H1 (cell line): Measurements from ENCODE around the gene ARHGAP32. TPM values are rescaled to one million over a fixed set of nuclear protein-coding genes. Genes with fewer than 3 reads are reported as not detected.

Experiments used
- CTCF ChIA-PET: fragments of 300-600 bp; sonication (Branson Sonifier 250); formaldehyde crosslinking; loops from one replicate; lab custom pipeline; 2021; ENCODE audit not compliant: partially characterized antibody; lab: Charles Lee
- POLR2A ChIA-PET: fragments of 300-600 bp; sonication (Branson Sonifier 250); formaldehyde crosslinking; loops from one replicate; lab custom pipeline; 2021; ENCODE audit warnings: inconsistent platforms; ENCODE audit not compliant: partially characterized antibody; lab: Charles Lee
- DNase-seq, 2 experiments: peaks; one replicate each; pipeline versions ENCODE4 v3.0.0 to v3.0.0-alpha.2; 2010 to 2022; ENCODE audit warnings: low spot score in 2 of 2, low read depth in 1 of 2, mixed read lengths in 1 of 2
- FAIRE-seq: peaks from 2 replicates; lab custom pipeline; 2011; peaks lifted over from hg19 to GRCh38; lab: Jason Lieb, UNC
- H2AFZ ChIP-seq: 2 replicates; pipeline ENCODE4 v1.8.1; 2012; ENCODE audit warnings: low read length, inconsistent platforms
- H2AK5ac ChIP-seq: 2 replicates; pipeline ENCODE4 v1.6.1; 2013; ENCODE audit warnings: low read depth, low read length
- H2BK120ac ChIP-seq: replicated peaks from 2 replicates; pipeline ENCODE3; 2013; ENCODE audit warnings: low read depth, low read length, inconsistent platforms
- H2BK12ac ChIP-seq: 2 replicates; pipeline ENCODE4 v1.6.1; 2013; ENCODE audit warnings: low read depth, low read length
- H2BK15ac ChIP-seq: 2 replicates; pipeline ENCODE4 v1.6.1; 2013; ENCODE audit warnings: low read length
- H2BK20ac ChIP-seq: 2 replicates; pipeline ENCODE4 v1.6.1; 2013; ENCODE audit warnings: low read length
- H2BK5ac ChIP-seq: 2 replicates; pipeline ENCODE4 v1.6.1; 2013; ENCODE audit warnings: low read depth, low read length
- H3K14ac ChIP-seq: 2 replicates; pipeline ENCODE4 v1.6.1; 2013; ENCODE audit warnings: inconsistent platforms; ENCODE audit not compliant: insufficient read length
- H3K18ac ChIP-seq: 2 replicates; pipeline ENCODE4 v1.6.1; 2013; ENCODE audit warnings: low read length; ENCODE audit errors: extremely low read depth
- H3K23ac ChIP-seq: 2 replicates; pipeline ENCODE4 v1.6.1; 2013; ENCODE audit warnings: inconsistent platforms; ENCODE audit not compliant: insufficient read length
- H3K23me2 ChIP-seq: 2 replicates; pipeline ENCODE4 v1.6.1; 2013; ENCODE audit warnings: low read depth, low read length
- H3K27ac ChIP-seq: 2 replicates; pipeline ENCODE4 v1.6.1; 2011; ENCODE audit warnings: low read depth, low read length, inconsistent platforms
- H3K27me3 ChIP-seq, 4 experiments: replicated peaks in 1 of 4; 1 replicate in 1 of 4; 2 replicates in 3 of 4; pipeline versions ENCODE4 v1.6.1 to v1.8.1; 2011 to 2013; ENCODE audit warnings: low read length in 3 of 4, mild to moderate bottlenecking in 3 of 4, inconsistent platforms in 2 of 4, mixed read lengths in 2 of 4, moderate library complexity in 1 of 4; ENCODE audit not compliant: control insufficient read depth in 3 of 4, insufficient read depth in 3 of 4; ENCODE audit errors: extremely low read depth in 1 of 4
- H3K36me3 ChIP-seq, 4 experiments: 2 replicates each; pipeline versions ENCODE4 v1.6.1 to v1.8.1; 2011 to 2013; ENCODE audit warnings: mild to moderate bottlenecking in 4 of 4, low read length in 3 of 4, moderate library complexity in 2 of 4, control low read depth in 1 of 4, inconsistent platforms in 1 of 4; ENCODE audit not compliant: insufficient read depth in 4 of 4, control insufficient read depth in 2 of 4
- H3K4ac ChIP-seq: replicated peaks from 2 replicates; pipeline ENCODE3; 2013; ENCODE audit warnings: low read length, low read depth, mixed read lengths, inconsistent platforms; ENCODE audit not compliant: insufficient read length
- H3K4me1 ChIP-seq, 4 experiments: replicated peaks in 1 of 4; 1 replicate in 1 of 4; 2 replicates in 3 of 4; pipeline versions ENCODE4 v1.6.1 to v1.8.1; 2011 to 2013; ENCODE audit warnings: low read length in 3 of 4, inconsistent platforms in 2 of 4, mixed read lengths in 1 of 4; ENCODE audit not compliant: insufficient read depth in 4 of 4, control insufficient read depth in 3 of 4
- H3K4me2 ChIP-seq, 2 experiments: 2 replicates each; pipeline versions ENCODE4 v1.6.1 to v1.8.1; 2011 to 2013; ENCODE audit warnings: low read depth in 2 of 2, low read length in 2 of 2, control low read depth in 1 of 2, inconsistent platforms in 1 of 2, mild to moderate bottlenecking in 1 of 2; ENCODE audit not compliant: insufficient read depth in 1 of 2
- H3K4me3 ChIP-seq, 4 experiments: fragments of 200-600, 300-600 bp in 1 of 4; sonication (generic), shearing (Covaris generic), sonication (Bioruptor Twin) in 1 of 4; 2 replicates each; pipeline versions ENCODE4 v1.5.1 to v1.8.1; 2011 to 2016; ENCODE audit warnings: low read length in 4 of 4, low read depth in 3 of 4, control low read depth in 2 of 4, inconsistent platforms in 2 of 4, mild to moderate bottlenecking in 2 of 4, mixed read lengths in 1 of 4, moderate library complexity in 1 of 4; ENCODE audit not compliant: insufficient read depth in 2 of 4; ENCODE audit errors: extremely low read depth in 1 of 4
- H3K56ac ChIP-seq: replicated peaks from 2 replicates; pipeline ENCODE3; 2013; ENCODE audit warnings: low read depth, mild to moderate bottlenecking, mixed read lengths, low read length, inconsistent platforms; ENCODE audit not compliant: insufficient read length
- H3K79me1 ChIP-seq: 2 replicates; pipeline ENCODE4 v1.6.1; 2013; ENCODE audit warnings: low read depth, low read length, control low read depth
- H3K79me2 ChIP-seq, 2 experiments: 2 replicates each; pipeline versions ENCODE4 v1.6.1 to v1.8.1; 2012 to 2013; ENCODE audit warnings: low read length in 2 of 2, mild to moderate bottlenecking in 2 of 2, inconsistent platforms in 1 of 2; ENCODE audit not compliant: insufficient read depth in 2 of 2, control insufficient read depth in 1 of 2
- H3K9ac ChIP-seq, 4 experiments: replicated peaks in 1 of 4; 1 replicate in 1 of 4; 2 replicates in 3 of 4; pipeline versions ENCODE4 v1.6.1 to v1.8.1; 2011 to 2013; ENCODE audit warnings: low read depth in 3 of 4, low read length in 3 of 4, control low read depth in 2 of 4, mild to moderate bottlenecking in 2 of 4, moderate library complexity in 2 of 4, inconsistent platforms in 1 of 4; ENCODE audit errors: extremely low read depth in 1 of 4
- H3K9me3 ChIP-seq, 2 experiments: 2 replicates each; pipeline versions ENCODE4 v1.6.1 to v1.8.1; 2012 to 2013; ENCODE audit warnings: mild to moderate bottlenecking in 2 of 2, moderate library complexity in 2 of 2, control low read depth in 1 of 2, inconsistent platforms in 1 of 2, low read depth in 1 of 2, low read length in 1 of 2, mixed read lengths in 1 of 2; ENCODE audit not compliant: insufficient read depth in 2 of 2
- H4K20me1 ChIP-seq, 2 experiments: replicated peaks in 1 of 2; 2 replicates each; pipeline versions ENCODE3 to v1.8.1; 2011 to 2013; ENCODE audit warnings: inconsistent platforms in 2 of 2, low read length in 2 of 2, mild to moderate bottlenecking in 1 of 2; ENCODE audit not compliant: insufficient read depth in 2 of 2, control insufficient read depth in 1 of 2
- H4K5ac ChIP-seq: 2 replicates; pipeline ENCODE4 v1.6.1; 2013; ENCODE audit warnings: low read length, low read depth, mixed read lengths, inconsistent platforms; ENCODE audit not compliant: insufficient read length
- H4K8ac ChIP-seq: 2 replicates; pipeline ENCODE4 v1.8.0; 2013; ENCODE audit warnings: mild to moderate bottlenecking, moderate library complexity, low read length, inconsistent platforms; ENCODE audit not compliant: insufficient read depth; ENCODE audit errors: extremely low read depth
- H4K91ac ChIP-seq: replicated peaks from 2 replicates; pipeline ENCODE3; 2013; ENCODE audit warnings: low read length, mixed read lengths, inconsistent platforms; ENCODE audit not compliant: insufficient read length
- BRCA1 ChIP-seq: IDR thresholded peaks from 2 replicates; pipeline ENCODE4 v1.6.1; 2012; ENCODE audit warnings: low read depth, low read length, improper control_type of control experiment
- CREB1 ChIP-seq: IDR thresholded peaks from 2 replicates; pipeline ENCODE4 v1.6.1; 2012; ENCODE audit warnings: inconsistent platforms
- JUND ChIP-seq: IDR thresholded peaks from 2 replicates; pipeline ENCODE4 v1.6.1; 2011; ENCODE audit warnings: mild to moderate bottlenecking, improper control_type of control experiment, low read length
- KDM4A ChIP-seq: IDR thresholded peaks from one replicate; pipeline ENCODE4 v1.7.1; 2012; ENCODE audit warnings: low read depth, mild to moderate bottlenecking, moderate library complexity, low read length, inconsistent platforms; ENCODE audit not compliant: severe bottlenecking
- RFX5 ChIP-seq: IDR thresholded peaks from 2 replicates; pipeline ENCODE4 v1.6.1; 2011; ENCODE audit warnings: low read depth, low read length, improper control_type of control experiment, borderline replicate concordance
- SIRT6 ChIP-seq: IDR thresholded peaks from one replicate; pipeline ENCODE4 v1.7.1; 2012; ENCODE audit warnings: low read length, inconsistent platforms
- TAF7 ChIP-seq: optimal IDR thresholded peaks from 2 replicates; pipeline ENCODE3; 2011; ENCODE audit warnings: low read depth, mild to moderate bottlenecking, inconsistent platforms, low read length, moderate library complexity, borderline replicate concordance
- WGBS, 2 experiments: shearing (Covaris generic) in 1 of 2; methylation state at CpG; one replicate each; pipeline versions ENCODE4 v1.1.6 to v1.1.7; 2013 to 2015; ENCODE audit warnings: low lambda C conversion rate in 2 of 2, mixed read lengths in 2 of 2, inconsistent platforms in 1 of 2, low coverage in 1 of 2, missing lambda C conversion rate in 1 of 2; ENCODE audit not compliant: insufficient replicate concordance in 2 of 2, insufficient coverage in 1 of 2, insufficient read length in 1 of 2; ENCODE audit errors: extremely low coverage in 1 of 2, missing lambda C conversion rate in 1 of 2; 5-methylcytosine and 5-hydroxymethylcytosine counted together
- polyA plus RNA-seq, 7 experiments: library from polyadenylated mRNA; depleted of rRNA in 3 of 7; stranded (reverse) in 5 of 7; unstranded in 2 of 7; fragments of >200 nt in 5 of 7; fragments of 200-250 nt in 2 of 7; gene quantifications; 1 replicate in 5 of 7; 2 replicates in 1 of 7; 4 replicates in 1 of 7; pipeline versions ENCODE4 v1.2.1 to v1.2.3, GENCODE V29; 2011 to 2013; ENCODE audit warnings: missing spikeins in 2 of 7, mixed read lengths in 2 of 7
- total RNA-seq: library from RNA; stranded (reverse); fragmentation: NEBNext Ultra II Directional; extraction: Animal tissue kit (Norgen Biotek cat#: 25700); gene quantifications from 2 replicates; pipeline ENCODE4 v1.2.1, GENCODE V29; 2021

ARHGAP32 gene
- total and polyA plus RNA-seq, 2 of the 8 experiments (the other 6 are each of a cell fraction or from before 2014, with no cell fraction given) = 13.7 to 30.0 TPM

DNA sequence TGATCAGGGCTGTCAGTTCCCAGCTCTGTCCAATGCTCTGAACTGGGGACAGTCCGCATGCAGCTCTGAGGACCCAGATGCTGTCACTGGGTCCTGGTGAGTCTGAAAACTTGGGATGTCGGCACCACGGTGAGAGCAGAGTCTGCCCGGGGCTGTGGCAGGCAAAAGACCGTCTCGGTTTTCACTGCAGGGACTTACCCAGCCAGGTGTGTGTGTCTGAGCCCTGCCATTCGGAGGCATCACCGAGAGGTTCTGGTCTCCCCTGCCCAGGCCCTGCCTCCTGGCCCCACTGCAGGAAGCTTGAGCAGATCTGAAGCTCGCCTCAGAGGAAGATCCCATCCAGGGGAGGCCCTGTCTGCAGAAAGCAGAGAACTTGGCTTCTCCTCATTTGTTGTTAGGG lies 254.6 kb downstream of the ARHGAP32 start:
- H3K9me3 ChIP-seq = peaks cover 0 to 2% of the 10 kb centered on the region in 2 experiments; a peak in 1 of 4 replicates
- H4K20me1 ChIP-seq = no peaks in the 10 kb centered on the region
- FAIRE-seq (no peak), DNase-seq (no peak)
- H3K79me2 ChIP-seq = no peaks in the 10 kb centered on the region
- 0 out of 2 replicates have a peak overlapping the region, but pooled peaks have one; percentile 31 for H2BK5ac ChIP-seq
- H4K5ac ChIP-seq = no peak overlapping the region
- no peak overlapping the region for H3K56ac ChIP-seq
- H3K14ac ChIP-seq = no peak overlapping the region
- peaks cover 0 to 12% (median 9%) of the 10 kb centered on the region in 4 experiments; a peak in 6 of 7 replicates for H3K4me1 ChIP-seq
- H2BK120ac ChIP-seq = no peak overlapping the region
- ChIA-PET CTCF (interaction anchor here (0.8 to 14.7 kb wide), 9 partner anchors 9 to 56 kb away, joined by 3 to 243 read pairs (median 3); partner anchors contain the start of gene KCNJ5), POLR2A (no interaction called here)
- WGBS, 2 experiments = 79% methylated on average over 9 of the region's 9 CpGs; no CpG with 5 or more reads in 1 of the 2 experiments
- H3K4me3 ChIP-seq = no peak overlapping the region
- H2BK12ac ChIP-seq = peak overlapping the region; percentile 82
- H3K23me2 ChIP-seq = no peaks in the 10 kb centered on the region
- no peak overlapping the region for H4K91ac ChIP-seq
- no peak overlapping the region for H3K4me2 ChIP-seq
- no peak overlapping the region for H2AFZ ChIP-seq
- H2BK20ac ChIP-seq = 0 out of 2 replicates have a peak overlapping the region, but pooled peaks have one; percentile 21
- H3K23ac ChIP-seq = no peak overlapping the region
- peaks cover 0 to 16% (median 7%) of the 10 kb centered on the region in 4 experiments; a peak in 6 of 7 replicates for H3K27me3 ChIP-seq
- no peaks in the 10 kb centered on the region for H3K36me3 ChIP-seq
- H3K9ac ChIP-seq = peak overlapping the region in 2 of 4 experiments; percentile 40 to 45; a peak in 3 of 7 replicates
- no peak overlapping the region for H3K27ac ChIP-seq
- no peak overlapping the region for H2AK5ac ChIP-seq
- H2BK15ac ChIP-seq = no peak overlapping the region
- H3K4ac ChIP-seq = no peak overlapping the region
- H3K18ac ChIP-seq = no peak overlapping the region
- no peaks in the 10 kb centered on the region for H3K79me1 ChIP-seq
- no peak overlapping the region for H4K8ac ChIP-seq
- TF ChIP-seq JUND (no peak), CREB1 (no peak), BRCA1 (no peak), SIRT6 (no peak), KDM4A (no peak), RFX5 (no peak), TAF7 (no peak)
